Measurements from ENCODE around the gene KIR3DL2. TPM values are rescaled to one million over a fixed set of nuclear protein-coding genes. Genes with fewer than 3 reads are reported as not detected.
A peak's percentile ranks its signal among the peaks of the same experiment; 100 is the strongest.

KIR3DL2 gene
- total RNA-seq, 4 donors from 2014 or later = not detected

DNA sequence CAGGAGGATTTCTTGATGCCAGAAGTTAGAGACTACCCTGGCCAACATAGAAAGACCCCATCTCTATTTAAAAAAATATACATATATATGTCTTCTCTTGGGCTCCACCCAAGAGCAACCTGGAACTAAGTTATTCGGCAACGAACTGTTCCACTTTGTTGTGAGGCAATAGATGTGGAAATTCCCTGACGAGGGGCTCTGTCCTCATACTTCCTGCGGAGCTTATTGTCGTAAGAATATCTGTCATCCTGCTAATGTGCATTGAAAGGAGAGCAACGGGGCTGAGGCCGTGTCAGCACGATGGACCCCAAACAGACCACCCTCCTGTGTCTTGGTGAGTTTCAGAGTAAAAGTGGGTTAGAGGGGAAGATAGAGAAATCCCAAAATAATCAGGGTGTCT lies 23.7 kb downstream of the KIR3DL2 start, which contains the start of gene FCAR:
Gene FCAR (plus strand): TSS at position 246 of the 400 bp plus-strand sequence. CDS start 55 bp downstream, at position 301.
- no peaks in the 10 kb centered on the region for H3K27me3 ChIP-seq
- TF ChIP-seq, protein P1, sequence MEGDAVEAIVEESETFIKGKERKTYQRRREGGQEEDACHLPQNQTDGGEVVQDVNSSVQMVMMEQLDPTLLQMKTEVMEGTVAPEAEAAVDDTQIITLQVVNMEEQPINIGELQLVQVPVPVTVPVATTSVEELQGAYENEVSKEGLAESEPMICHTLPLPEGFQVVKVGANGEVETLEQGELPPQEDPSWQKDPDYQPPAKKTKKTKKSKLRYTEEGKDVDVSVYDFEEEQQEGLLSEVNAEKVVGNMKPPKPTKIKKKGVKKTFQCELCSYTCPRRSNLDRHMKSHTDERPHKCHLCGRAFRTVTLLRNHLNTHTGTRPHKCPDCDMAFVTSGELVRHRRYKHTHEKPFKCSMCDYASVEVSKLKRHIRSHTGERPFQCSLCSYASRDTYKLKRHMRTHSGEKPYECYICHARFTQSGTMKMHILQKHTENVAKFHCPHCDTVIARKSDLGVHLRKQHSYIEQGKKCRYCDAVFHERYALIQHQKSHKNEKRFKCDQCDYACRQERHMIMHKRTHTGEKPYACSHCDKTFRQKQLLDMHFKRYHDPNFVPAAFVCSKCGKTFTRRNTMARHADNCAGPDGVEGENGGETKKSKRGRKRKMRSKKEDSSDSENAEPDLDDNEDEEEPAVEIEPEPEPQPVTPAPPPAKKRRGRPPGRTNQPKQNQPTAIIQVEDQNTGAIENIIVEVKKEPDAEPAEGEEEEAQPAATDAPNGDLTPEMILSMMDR (IDR thresholded peaks at IDR 0.05) = no peak
- no peak for TF ChIP-seq POLR2AphosphoS5 (IDR thresholded peaks at IDR 0.05)
- no peak for TF ChIP-seq EP300 (IDR thresholded peaks at IDR 0.05)
- TF ChIP-seq POLR2A (IDR thresholded peaks at IDR 0.05) = no peak
- H3K4me1 ChIP-seq = no peaks in the 10 kb centered on the region
- WGBS = 70% methylated on average over 8 of the region's 8 CpGs
- no peaks in the 10 kb centered on the region for H3K36me3 ChIP-seq
- DNase-seq (ENCODE audit: low spot score in 2 of 2) = peak in 1 of 2 donors; percentile 50
- H3K9me3 ChIP-seq = no peaks in the 10 kb centered on the region
- H3K4me3 ChIP-seq = no peak within 1 kb of the TSS
- no peak within 1 kb of the TSS for H3K27ac ChIP-seq

DNA sequence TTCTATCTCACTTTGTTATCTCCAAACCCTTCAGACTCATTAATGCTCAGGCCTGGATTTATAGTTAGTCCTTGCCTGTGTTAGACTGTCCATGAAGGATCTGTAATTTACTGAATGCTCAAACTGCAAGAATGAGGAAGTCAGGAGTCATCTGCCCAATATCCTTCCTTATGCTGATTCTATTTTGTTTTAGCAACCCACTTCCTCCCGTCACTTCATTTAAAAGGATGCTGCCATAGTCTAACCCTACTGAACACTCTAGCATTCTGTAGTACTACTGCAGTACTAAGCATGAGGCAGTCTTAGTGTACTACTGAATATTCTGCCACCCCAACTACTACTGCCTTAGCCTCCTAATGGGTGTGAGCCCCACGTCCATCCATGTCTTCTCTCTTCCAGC lies 25.3 kb downstream of the KIR3DL2 start:
- Histone ChIP-seq H3K36me3 (no peaks in the 10 kb centered on the region), H3K4me1 (no peaks in the 10 kb centered on the region), H3K4me3 (no peak overlapping the region), H3K9me3 (no peaks in the 10 kb centered on the region), H3K27ac (no peak overlapping the region), H3K27me3 (peaks cover 1% of the 10 kb centered on the region)
- TF ChIP-seq POLR2AphosphoS5 (IDR thresholded peaks at IDR 0.05) = no peak
- WGBS = 58% methylated on average over 2 of the region's 2 CpGs
- no peak for DNase-seq (ENCODE audit: low spot score in 2 of 2)

DNA sequence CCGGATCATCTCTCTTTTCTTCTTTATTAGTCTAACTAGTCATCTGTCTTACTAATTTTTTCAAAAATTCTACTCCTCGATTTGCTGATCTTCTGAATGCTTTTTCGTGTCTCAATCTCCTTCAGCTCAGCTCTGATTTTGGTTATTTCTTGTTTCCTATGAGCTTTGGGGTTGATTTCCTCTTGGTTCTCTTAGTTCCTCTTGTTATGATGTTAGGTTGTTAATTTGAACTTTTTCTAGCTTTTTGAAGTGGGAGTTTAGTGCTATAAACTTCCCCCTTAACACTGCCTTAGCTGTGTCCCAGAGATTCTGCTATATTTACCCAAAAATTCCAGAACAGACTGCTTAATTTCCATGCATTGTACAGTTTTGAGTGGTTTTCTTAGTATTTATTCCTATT lies 27.2 kb downstream of the KIR3DL2 start:
- no peak for DNase-seq (ENCODE audit: low spot score in 2 of 2)
- H3K36me3 ChIP-seq = no peaks in the 10 kb centered on the region
- H3K4me3 ChIP-seq = no peak overlapping the region
- H3K27ac ChIP-seq = no peak overlapping the region
- H3K9me3 ChIP-seq = no peaks in the 10 kb centered on the region
- 67% methylated on average over 3 of the region's 3 CpGs for WGBS
- H3K4me1 ChIP-seq = no peaks in the 10 kb centered on the region
- peaks cover 15% of the 10 kb centered on the region for H3K27me3 ChIP-seq
- TF ChIP-seq, protein P1 (IDR thresholded peaks at IDR 0.05) = no peak
- TF ChIP-seq POLR2AphosphoS5 (IDR thresholded peaks at IDR 0.05) (no peak), POLR2A (IDR thresholded peaks at IDR 0.05) (no peak)

DNA sequence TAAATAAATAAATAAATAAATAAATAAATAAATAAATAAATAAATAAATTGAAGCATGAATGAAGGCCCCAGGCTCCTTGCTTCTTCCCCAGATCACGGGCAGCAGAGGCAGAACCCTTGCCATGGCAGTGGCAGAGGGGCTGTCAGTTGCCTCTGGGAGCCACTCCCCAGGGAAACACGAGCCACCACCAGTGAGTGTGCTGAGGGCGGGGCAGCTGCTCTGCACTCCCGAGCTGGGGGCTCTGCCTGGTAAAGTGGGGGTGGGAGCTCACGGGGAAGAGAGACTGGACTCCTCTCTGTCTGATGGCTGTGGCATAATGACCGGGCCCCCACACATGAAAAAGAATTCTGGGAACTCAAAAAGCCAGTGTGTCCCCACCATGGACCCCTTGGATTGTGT lies 31.6 kb downstream of the KIR3DL2 start:
- H3K36me3 ChIP-seq = no peaks in the 10 kb centered on the region
- TF ChIP-seq EP300 (IDR thresholded peaks at IDR 0.05) (no peak), POLR2A (IDR thresholded peaks at IDR 0.05) (no peak), POLR2AphosphoS5 (IDR thresholded peaks at IDR 0.05) (no peak)
- TF ChIP-seq, protein P1 (IDR thresholded peaks at IDR 0.05) = no peak
- DNase-seq (ENCODE audit: low spot score in 2 of 2) = peak in 1 of 2 donors; percentile 40
- no peaks in the 10 kb centered on the region for H3K9me3 ChIP-seq
- H3K27me3 ChIP-seq = peaks cover 26% of the 10 kb centered on the region
- no peak overlapping the region for H3K4me3 ChIP-seq
- WGBS = 53% methylated on average over 6 of the region's 6 CpGs
- H3K4me1 ChIP-seq = no peaks in the 10 kb centered on the region
- H3K27ac ChIP-seq = no peak overlapping the region

DNA sequence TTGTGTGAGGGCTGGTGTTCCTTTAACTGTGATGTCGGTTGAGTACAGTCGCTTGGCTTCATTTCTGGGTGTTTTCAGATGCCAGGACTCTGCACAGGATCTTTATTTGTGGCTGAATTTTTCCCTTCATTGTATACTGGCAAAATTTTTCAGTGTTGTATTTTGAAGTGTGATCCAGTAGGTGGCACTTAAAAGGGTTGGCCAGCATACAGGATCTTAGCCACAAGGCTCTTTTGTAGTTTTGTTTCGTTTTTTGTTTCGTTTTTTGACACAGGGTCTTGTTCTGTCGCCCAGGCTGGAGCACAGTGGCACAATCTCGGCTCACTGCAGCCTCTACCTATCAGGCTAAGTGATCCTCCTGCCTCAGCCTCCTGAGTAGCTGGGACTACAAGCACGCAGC lies 32.5 kb downstream of the KIR3DL2 start:
- Histone ChIP-seq H3K9me3 (no peaks in the 10 kb centered on the region), H3K36me3 (no peaks in the 10 kb centered on the region), H3K27me3 (peaks cover 26% of the 10 kb centered on the region), H3K4me1 (no peaks in the 10 kb centered on the region), H3K27ac (no peak overlapping the region), H3K4me3 (no peak overlapping the region)
- TF ChIP-seq, protein P1 (IDR thresholded peaks at IDR 0.05) = no peak
- no peak for TF ChIP-seq POLR2A (IDR thresholded peaks at IDR 0.05)
- no peak for TF ChIP-seq EP300 (IDR thresholded peaks at IDR 0.05)
- no peak for TF ChIP-seq POLR2AphosphoS5 (IDR thresholded peaks at IDR 0.05)
- 59% methylated on average over 7 of the region's 7 CpGs for WGBS
- DNase-seq (ENCODE audit: low spot score in 2 of 2) = no peak

DNA sequence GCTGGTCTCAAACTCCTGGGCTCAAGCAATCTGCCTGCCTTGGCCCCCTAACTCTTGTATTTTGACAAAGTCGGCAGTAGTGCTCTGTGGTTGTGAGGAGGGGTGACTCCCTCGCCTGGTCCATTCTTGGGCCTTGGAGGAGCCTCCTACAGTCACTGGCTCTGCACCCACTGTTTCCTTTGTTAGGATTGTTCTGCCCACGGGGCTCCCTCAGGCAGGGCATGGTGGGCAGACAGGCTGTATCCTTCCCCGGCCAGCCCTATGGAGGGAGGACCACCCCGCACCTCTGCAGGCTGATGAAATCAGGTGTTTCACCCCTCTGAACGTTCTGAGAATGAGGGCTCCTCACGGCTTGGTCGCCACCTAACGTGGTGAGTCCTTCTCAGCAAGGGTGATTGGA lies 33.0 kb downstream of the KIR3DL2 start:
- Histone ChIP-seq H3K27ac (no peak overlapping the region), H3K36me3 (no peaks in the 10 kb centered on the region), H3K27me3 (peaks cover 26% of the 10 kb centered on the region), H3K4me3 (no peak overlapping the region), H3K4me1 (no peaks in the 10 kb centered on the region), H3K9me3 (no peaks in the 10 kb centered on the region)
- TF ChIP-seq POLR2A (IDR thresholded peaks at IDR 0.05) = no peak
- TF ChIP-seq, protein P1 (IDR thresholded peaks at IDR 0.05) = no peak
- WGBS = 81% methylated on average over 2 of the region's 9 CpGs
- peak in 1 of 2 donors; percentile 43 for DNase-seq (ENCODE audit: low spot score in 2 of 2)
